ENCODE measurements around the gene HS1BP3. TPM values are rescaled to one million over a fixed set of nuclear protein-coding genes. Genes with fewer than 3 reads are reported as not detected.

The HS1BP3 gene, protein sequence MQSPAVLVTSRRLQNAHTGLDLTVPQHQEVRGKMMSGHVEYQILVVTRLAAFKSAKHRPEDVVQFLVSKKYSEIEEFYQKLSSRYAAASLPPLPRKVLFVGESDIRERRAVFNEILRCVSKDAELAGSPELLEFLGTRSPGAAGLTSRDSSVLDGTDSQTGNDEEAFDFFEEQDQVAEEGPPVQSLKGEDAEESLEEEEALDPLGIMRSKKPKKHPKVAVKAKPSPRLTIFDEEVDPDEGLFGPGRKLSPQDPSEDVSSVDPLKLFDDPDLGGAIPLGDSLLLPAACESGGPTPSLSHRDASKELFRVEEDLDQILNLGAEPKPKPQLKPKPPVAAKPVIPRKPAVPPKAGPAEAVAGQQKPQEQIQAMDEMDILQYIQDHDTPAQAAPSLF
- 10 to 100 TPM; 10.1 to 10.4 TPM for total RNA-seq

GRCh38 chr2:20650877-20651730 is at the start of gene HS1BP3:
TSS of gene HS1BP3 (minus strand) at chr2:20651098. CDS start at chr2:20651063, 35 bp downstream.
- peak; percentile 89 for DNase-seq
- H3K4me1 Mint-ChIP-seq (ENCODE audit: low read depth), result peaks cover 24% of the 10 kb centered on the region
- CTCF ChIA-PET, result interaction anchor here (0.6 to 3.5 kb wide), 42 partner anchors 9 to 636 kb away, joined by 3 to 58 read pairs (median 4); partner anchors contain the start of genes GDF7, LAPTM4A and RHOB
- POLR2A ChIA-PET, result interaction anchor here (1.1 to 4.8 kb wide), 2 partner anchors 9 to 204 kb away, joined by 3 to 35 read pairs; partner anchors contain the start of gene RHOB
- no peaks in the 10 kb centered on the region for H3K36me3 Mint-ChIP-seq
- peak within 1 kb of the TSS; percentile 83 for H3K4me3 Mint-ChIP-seq
- peak within 1 kb of the TSS; percentile 79 for H3K27ac Mint-ChIP-seq
- H3K27me3 Mint-ChIP-seq, result no peaks in the 10 kb centered on the region
- intact Hi-C loops (cut with micrococcal nuclease), result loop anchor here (1.0 to 2.0 kb wide), 5 partner anchors 172 to 750 kb away; partner anchors contain the start of genes LDAH, RHOB and TTC32
- H3K9me3 Mint-ChIP-seq, result no peaks in the 10 kb centered on the region

DNA sequence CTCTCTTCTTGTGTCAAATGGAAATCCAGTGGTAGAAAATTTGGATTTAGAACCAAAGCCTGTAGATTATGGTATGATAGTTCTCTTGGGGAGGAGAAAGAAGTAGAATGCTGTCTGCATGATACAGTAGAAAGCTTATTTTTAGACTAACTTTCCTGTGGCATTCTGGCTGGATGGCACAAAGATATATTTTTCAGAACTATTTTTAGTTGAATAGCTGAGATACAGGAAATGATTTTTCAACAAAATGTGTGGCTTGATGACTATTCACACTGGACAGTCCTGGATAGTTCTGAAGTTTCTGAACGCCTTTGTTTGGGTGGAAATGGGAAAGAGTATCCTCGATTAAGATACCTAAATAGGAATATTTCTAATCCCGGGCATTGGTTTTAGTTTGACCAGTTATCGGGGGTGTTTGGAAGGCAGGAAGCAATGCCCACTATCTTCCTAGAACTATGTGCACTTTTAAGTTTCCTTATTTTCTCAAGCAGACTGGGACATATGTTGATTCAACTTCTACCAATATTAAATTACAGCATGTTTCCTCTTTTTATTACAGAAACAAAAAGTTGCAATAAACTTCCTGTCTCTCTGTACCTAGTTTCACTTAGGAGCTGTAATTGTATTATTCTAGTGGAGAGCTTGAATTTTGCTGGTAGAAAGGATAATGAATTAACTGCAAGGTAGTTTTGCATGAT is 48.2 kb upstream of the HS1BP3 start:
- no peaks in the 10 kb centered on the region for H3K27me3 Mint-ChIP-seq
- ChIA-PET CTCF (interaction anchor here (0.9 to 1.7 kb wide), 4 partner anchors 37 to 288 kb away, joined by 3 to 5 read pairs (median 4); partner anchors contain the start of gene HS1BP3), POLR2A (no interaction called here)
- no peak overlapping the region for H3K4me3 Mint-ChIP-seq
- no peaks in the 10 kb centered on the region for H3K9me3 Mint-ChIP-seq
- no peak for DNase-seq
- H3K36me3 Mint-ChIP-seq, result peaks cover 4% of the 10 kb centered on the region
- H3K4me1 Mint-ChIP-seq (ENCODE audit: low read depth), result no peaks in the 10 kb centered on the region
- intact Hi-C loops (cut with micrococcal nuclease), result no loop called here
- no peak overlapping the region for H3K27ac Mint-ChIP-seq

GRCh38 chr2:20697322-20697934 is 46.5 kb upstream of the HS1BP3 start:
- H3K4me1 Mint-ChIP-seq (ENCODE audit: low read depth), result no peaks in the 10 kb centered on the region
- POLR2A ChIA-PET, result no interaction called here

DNA sequence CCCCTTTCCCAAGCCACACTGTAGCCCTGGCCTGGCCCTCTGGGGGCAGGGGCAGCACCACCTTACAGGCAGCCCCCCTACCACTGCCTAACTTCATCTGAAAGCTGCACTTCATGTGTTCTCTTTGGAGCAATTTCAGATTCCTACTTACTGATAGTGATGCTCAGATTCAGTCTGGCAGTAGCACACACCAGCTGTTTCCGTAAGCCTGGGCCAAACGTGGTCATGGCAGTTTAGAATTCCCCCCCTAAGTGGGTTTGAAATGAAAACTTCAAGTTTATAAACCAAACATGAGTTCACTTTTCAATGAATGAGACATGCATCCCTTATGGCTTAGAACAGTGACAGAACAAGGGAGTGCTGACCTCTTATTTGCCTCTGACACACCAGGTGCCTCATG is 45.5 kb upstream of the HS1BP3 start:
- POLR2A ChIA-PET, result no interaction called here
- intact Hi-C loops (cut with micrococcal nuclease), result no loop called here
- peaks cover 6% of the 10 kb centered on the region for H3K36me3 Mint-ChIP-seq
- no peak overlapping the region for H3K27ac Mint-ChIP-seq
- no peak overlapping the region for H3K4me3 Mint-ChIP-seq
- H3K27me3 Mint-ChIP-seq, result no peaks in the 10 kb centered on the region
- H3K4me1 Mint-ChIP-seq (ENCODE audit: low read depth), result no peaks in the 10 kb centered on the region
- no peaks in the 10 kb centered on the region for H3K9me3 Mint-ChIP-seq
- no peak for DNase-seq
- CTCF ChIA-PET, result interaction anchor here (1.5 kb wide), 1 partner anchor 35 kb away, joined by 3 read pairs; no protein-coding TSS in a partner anchor

More at GRCh38 chr2:20697322-20697934, 46.5 kb upstream of the HS1BP3 start:
- no peak for DNase-seq
- intact Hi-C loops (cut with micrococcal nuclease), result no loop called here
- Mint-ChIP-seq H3K4me3 (no peak overlapping the region), H3K9me3 (no peaks in the 10 kb centered on the region), H3K36me3 (peaks cover 4% of the 10 kb centered on the region), H3K27ac (no peak overlapping the region), H3K27me3 (no peaks in the 10 kb centered on the region)
- CTCF ChIA-PET, result interaction anchor here (0.6 to 1.7 kb wide), 3 partner anchors 36 to 301 kb away, joined by 3 to 5 read pairs (median 3); no protein-coding TSS in a partner anchor

- POLR2A ChIA-PET, result no interaction called here
- no peaks in the 10 kb centered on the region for H3K27me3 Mint-ChIP-seq
Observed at GRCh38 chr2:20693317-20693716, 42.4 kb upstream of the HS1BP3 start.

DNA sequence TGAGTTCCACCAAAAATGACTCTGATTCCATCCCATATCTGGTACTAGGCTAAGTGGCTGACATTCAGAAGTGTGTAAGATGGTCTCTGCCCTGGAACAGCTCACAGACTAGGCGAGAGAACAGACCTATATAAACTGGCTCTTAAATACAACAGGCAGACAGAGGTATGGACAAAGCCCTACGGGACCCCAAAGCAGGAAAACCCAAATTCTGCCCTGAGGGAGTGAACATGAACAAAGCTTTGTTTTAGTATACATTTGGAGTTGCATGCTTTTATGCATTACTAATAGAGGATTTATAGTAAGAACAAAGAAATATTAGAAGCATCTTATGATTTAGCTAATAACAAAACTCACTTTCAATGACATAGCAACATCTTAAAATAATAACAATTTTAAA is 41.2 kb upstream of the HS1BP3 start:
- H3K9me3 Mint-ChIP-seq, result no peaks in the 10 kb centered on the region
- ChIA-PET CTCF (interaction anchor here (0.7 to 1.0 kb wide), 2 partner anchors 30 to 272 kb away, joined by 3 read pairs; no protein-coding TSS in a partner anchor), POLR2A (no interaction called here)
- no peaks in the 10 kb centered on the region for H3K27me3 Mint-ChIP-seq
- no peak overlapping the region for H3K27ac Mint-ChIP-seq
- H3K36me3 Mint-ChIP-seq, result peaks cover 13% of the 10 kb centered on the region
- H3K4me3 Mint-ChIP-seq, result no peak overlapping the region
- intact Hi-C loops (cut with micrococcal nuclease), result no loop called here
- DNase-seq, result no peak
- H3K4me1 Mint-ChIP-seq (ENCODE audit: low read depth), result no peaks in the 10 kb centered on the region

More at GRCh38 chr2:20693317-20693716, 42.4 kb upstream of the HS1BP3 start:
- intact Hi-C loops (cut with micrococcal nuclease), result no loop called here
- H3K27ac Mint-ChIP-seq, result no peak overlapping the region
- H3K36me3 Mint-ChIP-seq, result peaks cover 9% of the 10 kb centered on the region
- H3K9me3 Mint-ChIP-seq, result no peaks in the 10 kb centered on the region
- DNase-seq, result no peak
- CTCF ChIA-PET, result interaction anchor here (0.7 kb wide), 1 partner anchor 1067 kb away, joined by 3 read pairs; no protein-coding TSS in a partner anchor
- no peak overlapping the region for H3K4me3 Mint-ChIP-seq
- H3K4me1 Mint-ChIP-seq (ENCODE audit: low read depth), result no peaks in the 10 kb centered on the region

DNA sequence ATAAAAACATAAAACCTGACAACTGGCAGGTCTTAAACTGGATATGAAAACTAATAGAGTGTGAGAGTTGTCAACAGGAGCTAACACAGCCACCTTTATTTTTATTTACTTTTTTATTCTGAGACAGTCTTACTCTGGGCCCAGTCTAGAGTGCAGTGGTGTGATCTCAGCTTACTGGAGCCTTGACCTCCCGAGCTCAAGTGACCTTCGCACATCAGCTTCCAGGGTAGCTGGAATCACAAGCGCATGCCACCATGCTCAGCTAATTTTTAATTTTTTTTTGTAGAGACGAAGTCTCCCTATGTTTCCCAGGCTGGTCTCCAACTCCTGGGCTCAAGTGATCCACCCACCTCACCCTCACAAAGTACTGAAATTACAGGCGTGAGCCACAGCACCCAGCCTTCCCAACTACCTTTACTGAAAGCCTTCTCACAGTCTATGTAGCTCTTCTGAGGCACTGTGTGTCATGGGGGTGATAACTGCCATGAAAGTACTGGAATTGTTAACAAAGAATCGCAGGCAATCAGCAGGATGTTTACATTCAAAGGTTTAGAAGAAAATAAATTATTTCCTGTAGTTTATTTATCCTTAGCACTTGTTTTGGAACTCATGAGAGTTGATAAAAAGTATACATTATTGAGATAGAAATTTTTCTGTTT is 40.3 kb upstream of the HS1BP3 start:
- CTCF ChIA-PET, result no interaction called here
- POLR2A ChIA-PET, result no interaction called here
- Mint-ChIP-seq H3K27ac (no peak overlapping the region), H3K4me3 (no peak overlapping the region), H3K4me1 (ENCODE audit: low read depth) (no peaks in the 10 kb centered on the region), H3K36me3 (peaks cover 21% of the 10 kb centered on the region), H3K27me3 (no peaks in the 10 kb centered on the region), H3K9me3 (no peaks in the 10 kb centered on the region)
- intact Hi-C loops (cut with micrococcal nuclease), result no loop called here
- no peak for DNase-seq

DNA sequence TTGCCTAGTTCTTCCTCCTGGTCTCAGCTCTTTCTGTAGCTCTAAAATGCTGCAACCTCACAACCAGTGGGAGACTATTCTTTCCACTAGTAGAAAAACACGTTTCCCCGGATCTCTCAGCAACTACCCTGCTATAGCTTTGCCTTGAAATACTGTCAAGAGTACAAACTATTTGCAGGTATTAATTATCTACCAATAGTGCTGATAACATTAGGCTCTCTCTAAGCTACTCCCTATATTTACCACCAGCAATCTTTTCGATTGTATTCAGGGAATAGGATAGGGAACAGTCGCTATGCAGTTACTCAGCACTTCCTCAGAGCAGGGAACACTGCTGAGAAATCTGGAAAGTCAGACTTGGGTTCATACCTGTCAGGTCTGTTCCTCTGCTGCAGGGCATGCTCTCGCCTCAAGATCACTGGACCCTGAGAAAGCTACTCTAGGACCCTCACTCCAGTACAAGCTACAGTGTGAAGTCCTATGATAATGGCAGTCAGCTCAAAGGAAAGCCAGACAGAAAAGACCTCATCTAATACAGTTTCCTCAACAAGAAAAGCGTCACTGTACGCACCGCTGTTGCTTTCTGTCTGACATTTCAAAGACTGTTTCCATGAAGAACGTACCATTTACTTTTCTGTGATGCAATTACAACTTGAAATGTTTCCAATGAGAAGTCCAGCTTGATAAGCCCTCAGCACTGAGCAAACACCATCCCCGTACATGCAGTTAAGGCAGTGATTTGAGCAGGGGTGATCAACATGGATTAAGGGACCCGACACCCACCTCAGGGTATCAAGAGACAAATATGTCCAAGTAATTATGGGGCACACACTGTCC is 38.7 kb upstream of the HS1BP3 start:
- intact Hi-C loops (cut with micrococcal nuclease), result no loop called here
- Mint-ChIP-seq H3K9me3 (no peaks in the 10 kb centered on the region), H3K27me3 (no peaks in the 10 kb centered on the region), H3K4me3 (no peak overlapping the region), H3K36me3 (peaks cover 21% of the 10 kb centered on the region), H3K4me1 (ENCODE audit: low read depth) (no peaks in the 10 kb centered on the region), H3K27ac (no peak overlapping the region)
- CTCF ChIA-PET, result no interaction called here
- POLR2A ChIA-PET, result no interaction called here
- DNase-seq, result no peak

DNA sequence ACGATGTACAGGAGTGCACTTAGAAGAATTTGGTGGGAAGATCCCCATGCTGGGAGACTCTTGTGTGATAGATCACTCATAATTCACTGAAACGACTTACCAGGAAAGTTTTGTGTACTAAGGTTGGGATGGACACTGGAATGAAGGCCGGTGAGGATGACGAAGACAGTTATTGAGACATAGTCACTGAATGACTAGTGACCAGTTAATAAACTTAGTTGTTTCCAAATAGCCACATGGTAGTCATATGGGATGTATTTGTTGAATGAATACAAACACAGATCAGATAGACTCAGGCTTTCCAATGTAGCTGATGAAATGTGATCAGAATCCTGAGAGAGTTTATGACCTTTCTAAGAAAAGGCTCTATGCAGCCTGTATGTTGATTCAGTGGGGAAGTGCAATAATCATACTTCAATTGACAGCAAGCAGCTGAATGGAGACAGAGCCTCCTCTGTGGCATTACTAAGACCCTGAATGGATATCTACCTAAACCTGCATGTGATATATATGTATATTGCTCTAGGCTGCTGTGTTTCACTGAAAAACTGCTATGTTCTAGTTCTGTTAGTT is 36.4 kb upstream of the HS1BP3 start:
- POLR2A ChIA-PET, result no interaction called here
- Mint-ChIP-seq H3K36me3 (peaks cover 24% of the 10 kb centered on the region), H3K27me3 (no peaks in the 10 kb centered on the region), H3K27ac (no peak overlapping the region), H3K9me3 (no peaks in the 10 kb centered on the region), H3K4me1 (ENCODE audit: low read depth) (peaks cover 11% of the 10 kb centered on the region), H3K4me3 (no peak overlapping the region)
- DNase-seq, result no peak
- intact Hi-C loops (cut with micrococcal nuclease), result no loop called here
- CTCF ChIA-PET, result interaction anchor here (2.6 kb wide), 1 partner anchor 26 kb away, joined by 11 read pairs; no protein-coding TSS in a partner anchor

GRCh38 chr2:20684581-20685063 is 33.7 kb upstream of the HS1BP3 start:
- Mint-ChIP-seq H3K9me3 (no peaks in the 10 kb centered on the region), H3K4me1 (ENCODE audit: low read depth) (peaks cover 11% of the 10 kb centered on the region), H3K36me3 (peaks cover 25% of the 10 kb centered on the region), H3K4me3 (no peak overlapping the region), H3K27me3 (no peaks in the 10 kb centered on the region), H3K27ac (no peak overlapping the region)
- ChIA-PET CTCF (interaction anchor here (1.7 to 2.5 kb wide), 2 partner anchors 23 to 278 kb away, joined by 5 to 12 read pairs; no protein-coding TSS in a partner anchor), POLR2A (interaction anchor here (0.6 kb wide), 1 partner anchor 16 kb away, joined by 3 read pairs; no protein-coding TSS in a partner anchor)
- no peak for DNase-seq
- intact Hi-C loops (cut with micrococcal nuclease), result no loop called here
